ENCODE data around the gene CEMIP. TPM values are rescaled to one million over a fixed set of nuclear protein-coding genes. Genes with fewer than 3 reads are reported as not detected.

The CEMIP gene
- total and polyA plus RNA-seq, 12 donors, result 0.08 to 2.2 (median 0.35) TPM

DNA sequence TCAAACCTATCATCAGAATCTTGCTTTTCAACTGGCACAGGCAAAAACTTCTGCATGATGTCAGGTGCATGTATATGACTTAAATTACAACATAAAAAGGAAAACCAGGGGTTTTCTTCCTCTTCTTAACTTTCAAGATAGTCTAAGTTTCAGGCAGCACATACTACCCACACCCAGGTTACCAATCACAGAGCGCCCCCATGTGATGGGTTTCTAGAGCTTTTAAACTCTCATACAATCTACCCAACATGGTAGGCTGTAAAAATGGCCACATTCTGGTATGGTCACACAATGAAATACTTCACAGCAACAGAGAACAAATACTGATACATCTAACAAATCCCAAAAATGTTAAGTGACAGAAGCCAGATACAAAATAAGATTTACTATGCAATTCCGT, 203.0 kb downstream of the CEMIP start:
- no peak for DNase-seq
- TF ChIP-seq CTCF (IDR thresholded peaks at IDR 0.05) (no peak), POLR2A (IDR thresholded peaks at IDR 0.05) (no peak)
- Histone ChIP-seq H3K36me3 (replicated peaks in 1 of 2) (peaks cover 0 to 30% of the 10 kb centered on the region in 2 donors), H3K9me3 (replicated peaks in 1 of 3) (no peaks in the 10 kb centered on the region), H3K4me1 (replicated peaks in 1 of 2) (peaks cover 0 to 30% of the 10 kb centered on the region in 2 donors), H3K27me3 (no peaks in the 10 kb centered on the region), H3K4me3 (no peak overlapping the region), H3K27ac (no peak overlapping the region)
- intact Hi-C loops (cut with DNase I), result no loop called here
- 76 to 87% (median 85%) methylated on average over 2 of the region's 2 CpGs for WGBS, 4 donors

DNA sequence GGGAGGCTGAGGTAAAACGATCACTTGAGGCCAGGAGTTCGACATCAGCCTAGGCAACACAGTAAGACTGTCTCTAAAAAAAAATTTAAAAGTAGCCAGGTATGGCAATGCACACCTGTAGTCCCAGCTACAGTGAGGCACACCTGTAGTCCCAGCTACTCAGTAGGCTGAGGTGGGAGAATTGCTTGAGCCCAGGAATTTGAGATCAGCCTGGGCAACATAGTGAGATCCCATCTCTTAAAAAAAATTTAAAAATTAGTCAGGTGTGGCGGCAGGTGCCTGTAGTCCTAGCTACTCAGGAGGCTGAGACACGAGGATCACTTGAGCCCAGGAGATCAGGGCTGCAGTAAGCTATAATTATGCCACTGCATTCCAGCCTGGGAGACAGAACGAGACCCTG, 203.7 kb downstream of the CEMIP start:
- DNase-seq, result no peak
- no peak overlapping the region for H3K27ac ChIP-seq
- TF ChIP-seq CTCF (IDR thresholded peaks at IDR 0.05) (no peak), POLR2A (IDR thresholded peaks at IDR 0.05) (no peak)
- peaks cover 0 to 30% of the 10 kb centered on the region in 2 donors for H3K36me3 ChIP-seq (replicated peaks in 1 of 2)
- H3K27me3 ChIP-seq, result no peaks in the 10 kb centered on the region
- intact Hi-C loops (cut with DNase I), result no loop called here
- H3K4me3 ChIP-seq, result no peak overlapping the region
- no peaks in the 10 kb centered on the region for H3K9me3 ChIP-seq (replicated peaks in 1 of 3)
- 70 to 97% (median 90%) methylated on average over 5 of the region's 5 CpGs for WGBS, 4 donors
- peaks cover 2 to 34% of the 10 kb centered on the region in 2 donors for H3K4me1 ChIP-seq (replicated peaks in 1 of 2)

GRCh38 chr15:80984856-80985255, 205.7 kb downstream of the CEMIP start:
- peak overlapping the region in 1 of 4 donors; percentile 33 for H3K4me3 ChIP-seq
- H3K36me3 ChIP-seq (replicated peaks in 1 of 2), result peaks cover 0 to 10% of the 10 kb centered on the region in 2 donors
- H3K27ac ChIP-seq, result peak overlapping the region; percentile 21 to 84 (median 49)
- 24 to 49% (median 34%) methylated on average over 9 of the region's 9 CpGs for WGBS, 4 donors
- intact Hi-C loops (cut with DNase I), result no loop called here
- H3K9me3 ChIP-seq (replicated peaks in 1 of 3), result no peaks in the 10 kb centered on the region
- no peaks in the 10 kb centered on the region for H3K27me3 ChIP-seq
- DNase-seq, result peak; percentile 34 to 67 (median 54)
- no peak for TF ChIP-seq CTCF (IDR thresholded peaks at IDR 0.05)
- TF ChIP-seq POLR2A (IDR thresholded peaks at IDR 0.05), result no peak
- peaks cover 12 to 46% of the 10 kb centered on the region in 2 donors for H3K4me1 ChIP-seq (replicated peaks in 1 of 2)

GRCh38 chr15:80985981-80986380, 206.8 kb downstream of the CEMIP start:
- no peaks in the 10 kb centered on the region for H3K27me3 ChIP-seq
- no peaks in the 10 kb centered on the region for H3K9me3 ChIP-seq (replicated peaks in 1 of 3)
- intact Hi-C loops (cut with DNase I), result no loop called here
- TF ChIP-seq POLR2A (IDR thresholded peaks at IDR 0.05) (no peak), CTCF (IDR thresholded peaks at IDR 0.05) (no peak)
- peak overlapping the region in 1 of 5 donors; percentile 83 for H3K27ac ChIP-seq
- DNase-seq, result no peak
- peaks cover 21 to 46% of the 10 kb centered on the region in 2 donors for H3K4me1 ChIP-seq (replicated peaks in 1 of 2)
- 91 to 96% (median 92%) methylated on average over 5 of the region's 5 CpGs for WGBS, 4 donors
- H3K36me3 ChIP-seq (replicated peaks in 1 of 2), result no peaks in the 10 kb centered on the region
- H3K4me3 ChIP-seq, result no peak overlapping the region

All from adrenal gland (tissue), 12 donors.